Calu3 (cell line): Measurements from ENCODE around the gene MYO7A. TPM values are rescaled to one million over a fixed set of nuclear protein-coding genes. Genes with fewer than 3 reads are reported as not detected.

Experiments used
- BruUV-seq: library from RNA; stranded (reverse); fragments of 400-500 nt; replicated peaks from 2 replicates; lab custom pipeline; 2021; lab: Mats Ljungman, UMichigan
- CTCF ChIA-PET: fragments of 300-600 bp; sonication (Branson Sonifier 250); formaldehyde crosslinking; loops from one replicate; lab custom pipeline; 2022; ENCODE audit warnings: antibody characterized with exemption; lab: Charles Lee
- DNase-seq: peaks from one replicate; pipeline ENCODE4 v3.0.0; 2022
- H3K27ac Mint-ChIP-seq: one replicate; pipeline ENCODE4 v1.8.0; 2022; ENCODE audit warnings: mixed read lengths; ENCODE audit not compliant: unreplicated experiment
- H3K27me3 Mint-ChIP-seq: one replicate; pipeline ENCODE4 v1.8.0; 2022; ENCODE audit warnings: mixed read lengths; ENCODE audit not compliant: unreplicated experiment
- H3K36me3 Mint-ChIP-seq: one replicate; pipeline ENCODE4 v1.8.0; 2022; ENCODE audit warnings: mild to moderate bottlenecking, moderate library complexity, mixed read lengths; ENCODE audit not compliant: insufficient read depth, unreplicated experiment
- H3K4me1 Mint-ChIP-seq: one replicate; pipeline ENCODE4 v1.8.0; 2022; ENCODE audit warnings: mild to moderate bottlenecking, low read depth, mixed read lengths; ENCODE audit not compliant: unreplicated experiment
- H3K4me3 Mint-ChIP-seq: one replicate; pipeline ENCODE4 v1.8.0; 2022; ENCODE audit warnings: mild to moderate bottlenecking, low read depth, moderate library complexity, mixed read lengths; ENCODE audit not compliant: unreplicated experiment
- H3K9me3 Mint-ChIP-seq: one replicate; pipeline ENCODE4 v1.8.0; 2022; ENCODE audit warnings: low read depth, mixed read lengths; ENCODE audit not compliant: unreplicated experiment
- CTCF ChIP-seq: fragments of 200-600 bp; IDR thresholded peaks from one replicate; pipeline ENCODE4 v1.8.0; 2022; ENCODE audit warnings: antibody characterized with exemption; ENCODE audit not compliant: unreplicated experiment
- intact Hi-C: fragments of 100-400 bp; cut with micrococcal nuclease; formaldehyde crosslinking; loops from one replicate; pipeline ENCODE4 v1.10.0; 2022; ENCODE audit not compliant: unreplicated experiment
- total RNA-seq: library from RNA; stranded (reverse); gene quantifications from 2 replicates; pipeline ENCODE4 v1.2.3, GENCODE V29; 2022

MYO7A gene
- total RNA-seq, 1 experiment from 2014 or later: 3.7 TPM

- Mint-ChIP-seq H3K9me3 (no peaks in the 10 kb centered on the region), H3K4me1 (peaks cover 6% of the 10 kb centered on the region), H3K36me3 (no peaks in the 10 kb centered on the region), H3K4me3 (no peak overlapping the region), H3K27me3 (peaks cover 53% of the 10 kb centered on the region), H3K27ac (no peak overlapping the region)
- CTCF ChIA-PET: interaction anchor here (0.7 kb wide), 1 partner anchor 435 kb away, joined by 10 read pairs; no protein-coding TSS in a partner anchor
- intact Hi-C loops: no loop called here
- no peak for TF ChIP-seq CTCF
- no peak for DNase-seq
- BruUV-seq: no TSS peak
Observed at GRCh38 chr11:77147036-77147315, 18.9 kb downstream of the MYO7A start.

- TF ChIP-seq CTCF: no peak
- peaks cover 6% of the 10 kb centered on the region for H3K4me1 Mint-ChIP-seq
- H3K9me3 Mint-ChIP-seq: no peaks in the 10 kb centered on the region
- H3K36me3 Mint-ChIP-seq: no peaks in the 10 kb centered on the region
- BruUV-seq: no TSS peak
- H3K4me3 Mint-ChIP-seq: peak overlapping the region; percentile 54
- intact Hi-C loops: no loop called here
- peaks cover 56% of the 10 kb centered on the region for H3K27me3 Mint-ChIP-seq
- no peak overlapping the region for H3K27ac Mint-ChIP-seq
- CTCF ChIA-PET: interaction anchor here (0.7 kb wide), 1 partner anchor 436 kb away, joined by 10 read pairs; no protein-coding TSS in a partner anchor
- no peak for DNase-seq
Observed at GRCh38 chr11:77147668-77148321, 19.7 kb downstream of the MYO7A start.

GRCh38 chr11:77148963-77149715 is 21.1 kb downstream of the MYO7A start:
- Mint-ChIP-seq H3K27me3 (peaks cover 60% of the 10 kb centered on the region), H3K36me3 (no peaks in the 10 kb centered on the region), H3K9me3 (no peaks in the 10 kb centered on the region), H3K4me3 (no peak overlapping the region), H3K27ac (no peak overlapping the region), H3K4me1 (peaks cover 6% of the 10 kb centered on the region)
- no peak for DNase-seq
- CTCF ChIA-PET: no interaction called here
- intact Hi-C loops: no loop called here
- no TSS peak for BruUV-seq
- no peak for TF ChIP-seq CTCF

GRCh38 chr11:77149716-77150392 is 21.8 kb downstream of the MYO7A start:
- BruUV-seq: no TSS peak
- intact Hi-C loops: no loop called here
- no peak for DNase-seq
- TF ChIP-seq CTCF: no peak
- Mint-ChIP-seq H3K27ac (no peak overlapping the region), H3K4me1 (peaks cover 4% of the 10 kb centered on the region), H3K4me3 (no peak overlapping the region), H3K27me3 (peaks cover 63% of the 10 kb centered on the region), H3K36me3 (no peaks in the 10 kb centered on the region), H3K9me3 (no peaks in the 10 kb centered on the region)
- CTCF ChIA-PET: no interaction called here
